Thymus (tissue), 11 donors: ENCODE results near the gene COX7B. TPM values are rescaled to one million over a fixed set of nuclear protein-coding genes. Genes with fewer than 3 reads are reported as not detected.
"Not testable (repeated sequence)": the region's sequence is repeated elsewhere in the genome, so short reads cannot be mapped to it uniquely, and the experiment has no call there.

ENCODE experiments used
- DNase-seq, 9 donors: peaks; one replicate each; pipeline ENCODE4 v3.0.0-alpha.2; 2013; ENCODE audit warnings: low spot score in 9 of 9, low read depth in 6 of 9, missing footprints in 1 of 9
- H3K27ac ChIP-seq, 2 donors: one replicate each; pipeline ENCODE4 v1.5.1; 2013; ENCODE audit warnings: control low read depth in 1 of 2, low read depth in 1 of 2, low read length in 1 of 2, mild to moderate bottlenecking in 1 of 2, moderate library complexity in 1 of 2
- H3K27me3 ChIP-seq, 2 donors: one replicate each; pipeline ENCODE4 v1.5.1; 2013; ENCODE audit warnings: low read length in 1 of 2; ENCODE audit not compliant: control insufficient read depth in 2 of 2, insufficient read depth in 1 of 2
- H3K36me3 ChIP-seq, 2 donors: one replicate each; pipeline ENCODE4 v1.5.1; 2013; ENCODE audit warnings: low read length in 1 of 2, mild to moderate bottlenecking in 1 of 2, moderate library complexity in 1 of 2; ENCODE audit not compliant: control insufficient read depth in 2 of 2, insufficient read depth in 2 of 2
- H3K4me1 ChIP-seq, 2 donors: one replicate each; pipeline ENCODE4 v1.5.1; 2013; ENCODE audit warnings: low read length in 2 of 2; ENCODE audit not compliant: control insufficient read depth in 2 of 2, insufficient read depth in 2 of 2
- H3K4me3 ChIP-seq, 2 donors: one replicate each; pipeline ENCODE4 v1.5.1; 2013; ENCODE audit warnings: low read length in 2 of 2, control low read depth in 1 of 2, mild to moderate bottlenecking in 1 of 2
- H3K9me3 ChIP-seq, 2 donors: one replicate each; pipeline ENCODE4 v1.5.1; 2013; ENCODE audit warnings: low read length in 1 of 2, mild to moderate bottlenecking in 1 of 2; ENCODE audit not compliant: control insufficient read depth in 2 of 2, insufficient read depth in 1 of 2
- WGBS: extraction: QIAGEN DNeasy Blood & Tissue Kit; methylation state at CpG from one replicate; pipeline ENCODE4 v1.1.7; 2013; 5-methylcytosine and 5-hydroxymethylcytosine counted together
- polyA plus RNA-seq: library from polyadenylated mRNA; stranded (reverse); fragments of 200-250 nt; gene quantifications from one replicate; pipeline ENCODE4 v1.2.3, GENCODE V29; 2013
- total RNA-seq: library from RNA; stranded (reverse); fragments of 120-200 nt; gene quantifications from one replicate; pipeline ENCODE4 v1.2.4, GENCODE V29; 2013
- donor health status: healthy.

The COX7B gene
- total and polyA plus RNA-seq, 2 donors: 509 to 637 TPM

DNA sequence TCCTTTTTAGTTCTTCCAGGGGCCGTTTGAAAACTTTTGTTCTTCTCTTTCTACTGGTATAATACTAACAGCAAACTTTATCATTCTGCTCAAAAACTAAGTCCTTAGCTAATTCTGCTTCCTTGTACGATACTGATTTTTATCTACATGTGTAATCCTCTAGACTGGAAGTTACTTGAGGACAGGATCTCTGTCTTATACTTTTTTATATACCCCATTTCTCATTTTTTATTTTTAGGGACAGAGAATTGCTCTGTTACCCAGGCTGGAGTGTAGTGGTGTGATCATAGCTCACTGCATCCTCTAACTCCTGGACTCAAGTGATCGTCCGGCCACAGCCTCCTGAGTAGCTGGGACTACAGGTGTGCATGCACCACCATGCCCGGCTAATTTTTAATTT is 2.2 kb downstream of the COX7B start:
- H3K36me3 ChIP-seq: peaks cover 0 to 18% of the 10 kb centered on the region in 2 donors
- no peak for DNase-seq
- no peak overlapping the region for H3K4me3 ChIP-seq
- no peaks in the 10 kb centered on the region for H3K9me3 ChIP-seq
- H3K4me1 ChIP-seq: no peaks in the 10 kb centered on the region
- 96% methylated on average over 5 of the region's 5 CpGs for WGBS
- no peaks in the 10 kb centered on the region for H3K27me3 ChIP-seq
- H3K27ac ChIP-seq: no peak overlapping the region

DNA sequence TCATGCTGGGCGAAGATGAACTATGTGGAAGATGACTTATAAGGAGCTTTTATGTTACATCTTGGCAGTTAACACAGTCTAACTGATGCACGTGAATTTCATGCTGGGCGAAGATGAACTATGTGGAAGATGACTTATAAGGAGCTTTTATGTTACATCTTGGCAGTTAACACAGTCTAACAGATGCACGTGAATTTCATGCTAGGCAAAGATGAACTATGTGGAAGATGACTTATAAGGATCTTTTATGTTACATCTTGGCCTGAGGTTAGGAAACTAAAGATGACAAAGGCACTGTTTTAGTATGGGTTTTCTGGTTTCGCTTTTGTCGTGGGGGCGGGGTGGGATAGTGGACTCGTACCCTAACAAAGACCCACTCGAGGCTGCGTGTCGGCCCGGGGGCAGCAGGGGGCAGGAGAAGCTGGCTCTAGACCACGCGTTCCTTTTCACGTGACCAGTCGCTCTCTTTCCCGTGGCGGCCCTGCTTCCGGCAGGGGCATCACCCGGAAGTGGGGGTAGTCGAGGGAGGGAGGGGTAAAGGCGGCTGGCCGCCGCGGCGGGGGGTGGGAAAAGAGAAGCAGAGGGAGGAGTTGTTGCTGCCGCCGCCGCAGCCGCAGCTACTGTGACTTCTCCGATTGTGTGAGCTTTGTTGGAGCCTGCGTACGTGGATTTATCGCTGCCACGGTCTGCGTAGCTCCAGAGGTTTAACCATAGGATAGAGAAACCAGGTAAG is 11.0 kb downstream of the COX7B start, which contains the start of gene ATP7A:
TSS of gene ATP7A (plus strand) at position 586 of the 733 bp plus-strand sequence. CDS start 60,949 bp downstream, outside the sequence.
- Histone ChIP-seq H3K36me3 (peaks cover 0 to 3% of the 10 kb centered on the region in 2 donors), H3K4me3 (peak within 1 kb of the TSS; percentile 71 to 74), H3K9me3 (peaks cover 0 to 4% of the 10 kb centered on the region in 2 donors), H3K27ac (peak within 1 kb of the TSS; percentile 91 to 94), H3K4me1 (peaks cover 0 to 2% of the 10 kb centered on the region in 2 donors), H3K27me3 (no peaks in the 10 kb centered on the region)
- peak; percentile 48 to 92 (median 75) for DNase-seq
- WGBS: 3% methylated on average over 36 of the region's 36 CpGs

- no peak for DNase-seq
- Histone ChIP-seq H3K27ac (no peak overlapping the region), H3K4me3 (no peak overlapping the region), H3K27me3 (no peaks in the 10 kb centered on the region), H3K9me3 (no peaks in the 10 kb centered on the region), H3K4me1 (no peaks in the 10 kb centered on the region), H3K36me3 (no peaks in the 10 kb centered on the region)
- 12% methylated on average over 2 of the region's 2 CpGs for WGBS
These were observed 18.1 kb downstream of the COX7B start for GRCh38 chrX:77917294-77917933.

- Histone ChIP-seq H3K4me3 (no peak overlapping the region), H3K27ac (no peak overlapping the region), H3K9me3 (no peaks in the 10 kb centered on the region), H3K36me3 (no peaks in the 10 kb centered on the region), H3K27me3 (no peaks in the 10 kb centered on the region), H3K4me1 (no peaks in the 10 kb centered on the region)
- WGBS: 80% methylated on average over 3 of the region's 3 CpGs
- no peak for DNase-seq
These were observed 19.3 kb downstream of the COX7B start for GRCh38 chrX:77918568-77918967.

- DNase-seq, H3K9me3 ChIP-seq, H3K4me1 ChIP-seq, H3K4me3 ChIP-seq, H3K36me3 ChIP-seq, H3K27me3 ChIP-seq, H3K27ac ChIP-seq: not testable (repeated sequence)
- 95% methylated on average over 6 of the region's 6 CpGs for whole genome bisulfite sequencing
These were observed 20.1 kb downstream of the COX7B start for GRCh38 chrX:77919370-77919769.

GRCh38 chrX:77922787-77923186 is 23.5 kb downstream of the COX7B start:
- Histone ChIP-seq H3K27ac (no peak overlapping the region), H3K9me3 (no peaks in the 10 kb centered on the region), H3K4me1 (no peaks in the 10 kb centered on the region), H3K4me3 (no peak overlapping the region), H3K36me3 (no peaks in the 10 kb centered on the region), H3K27me3 (no peaks in the 10 kb centered on the region)
- no peak for DNase-seq

GRCh38 chrX:77924320-77924859 is 25.1 kb downstream of the COX7B start:
- Histone ChIP-seq H3K4me1 (no peaks in the 10 kb centered on the region), H3K9me3 (no peaks in the 10 kb centered on the region)
- 98% methylated on average over 8 of the region's 8 CpGs for WGBS

GRCh38 chrX:77925764-77926163 is 26.5 kb downstream of the COX7B start:
- Histone ChIP-seq H3K27ac (no peak overlapping the region), H3K4me1 (no peaks in the 10 kb centered on the region), H3K9me3 (no peaks in the 10 kb centered on the region), H3K36me3 (no peaks in the 10 kb centered on the region), H3K27me3 (no peaks in the 10 kb centered on the region), H3K4me3 (no peak overlapping the region)
- no peak for DNase-seq
- 12% methylated on average over 3 of the region's 3 CpGs for WGBS

More at GRCh38 chrX:77924320-77924859, 25.1 kb downstream of the COX7B start:
- Histone ChIP-seq H3K36me3 (no peaks in the 10 kb centered on the region), H3K4me3 (no peak overlapping the region), H3K27ac (no peak overlapping the region), H3K27me3 (no peaks in the 10 kb centered on the region)
- no peak for DNase-seq

DNA sequence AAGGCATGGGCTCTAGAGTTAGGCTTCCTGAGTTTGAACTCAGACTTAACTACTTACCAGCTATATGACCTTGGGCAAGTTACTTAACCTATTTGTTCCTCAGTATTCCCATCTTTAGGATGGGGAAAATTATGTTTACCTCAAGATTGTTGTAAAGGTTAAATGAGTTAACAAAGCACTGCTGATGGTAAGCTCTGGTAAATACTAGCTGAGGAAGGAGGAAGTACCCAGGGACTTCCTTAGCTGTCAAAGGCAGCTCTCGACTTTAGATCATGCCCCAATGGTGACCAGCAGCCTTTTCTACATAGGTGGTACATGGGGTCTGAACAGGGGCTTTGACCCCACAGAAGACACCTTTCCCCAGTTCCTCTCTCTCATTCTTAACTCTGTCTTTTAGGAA is 31.3 kb downstream of the COX7B start:
- Histone ChIP-seq H3K9me3 (no peaks in the 10 kb centered on the region), H3K27ac (no peak overlapping the region), H3K4me3 (no peak overlapping the region), H3K36me3 (no peaks in the 10 kb centered on the region), H3K27me3 (no peaks in the 10 kb centered on the region), H3K4me1 (no peaks in the 10 kb centered on the region)
- DNase-seq: no peak
- 93% methylated on average over 1 of the region's 1 CpG for WGBS
